Transverse colon (tissue), 3 donors: ENCODE measurements around the gene CD84.

ENCODE experiments used
- POLR2A ChIP-seq: fragments of 450-650 bp; IDR thresholded peaks from one replicate; pipeline ENCODE4 v1.6.1; 2016; ENCODE audit warnings: antibody characterized with exemption, mild to moderate bottlenecking, moderate library complexity
- TF ChIP-seq, protein P1 (sequence below), 5 experiments: fragments of 200-600 bp in 3 of 5; fragments of 450-650 bp in 2 of 5; sonication (generic) in 3 of 5; IDR thresholded peaks; 1 replicate in 2 of 5; 2 replicates in 3 of 5; pipeline ENCODE4 v1.5.1; 2016 to 2017; ENCODE audit warnings: antibody characterized with exemption in 5 of 5, inconsistent platforms in 3 of 5, mild to moderate bottlenecking in 2 of 5, moderate library complexity in 1 of 5

DNA sequence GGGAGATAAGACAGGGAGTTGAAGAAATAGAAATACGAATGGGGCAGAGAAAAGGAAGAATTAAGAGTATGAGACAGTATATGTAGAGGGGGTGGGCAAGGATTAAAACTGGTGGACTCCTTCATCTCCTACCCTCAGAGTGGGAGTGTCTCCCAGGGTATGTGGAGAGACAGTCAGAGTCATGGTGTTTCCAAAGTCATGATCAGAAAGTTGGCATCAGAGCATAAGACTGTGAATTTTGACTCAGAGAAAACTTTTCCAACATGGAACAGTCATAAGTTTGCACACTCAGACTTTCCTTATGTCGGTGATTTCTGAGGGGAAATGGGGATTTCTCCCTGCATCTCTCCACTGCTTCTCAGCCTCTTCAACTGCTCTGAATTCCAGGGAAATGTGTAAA lies 2.4 kb downstream of the CD84 start:
- no peak for TF ChIP-seq POLR2A
- TF ChIP-seq, protein P1, sequence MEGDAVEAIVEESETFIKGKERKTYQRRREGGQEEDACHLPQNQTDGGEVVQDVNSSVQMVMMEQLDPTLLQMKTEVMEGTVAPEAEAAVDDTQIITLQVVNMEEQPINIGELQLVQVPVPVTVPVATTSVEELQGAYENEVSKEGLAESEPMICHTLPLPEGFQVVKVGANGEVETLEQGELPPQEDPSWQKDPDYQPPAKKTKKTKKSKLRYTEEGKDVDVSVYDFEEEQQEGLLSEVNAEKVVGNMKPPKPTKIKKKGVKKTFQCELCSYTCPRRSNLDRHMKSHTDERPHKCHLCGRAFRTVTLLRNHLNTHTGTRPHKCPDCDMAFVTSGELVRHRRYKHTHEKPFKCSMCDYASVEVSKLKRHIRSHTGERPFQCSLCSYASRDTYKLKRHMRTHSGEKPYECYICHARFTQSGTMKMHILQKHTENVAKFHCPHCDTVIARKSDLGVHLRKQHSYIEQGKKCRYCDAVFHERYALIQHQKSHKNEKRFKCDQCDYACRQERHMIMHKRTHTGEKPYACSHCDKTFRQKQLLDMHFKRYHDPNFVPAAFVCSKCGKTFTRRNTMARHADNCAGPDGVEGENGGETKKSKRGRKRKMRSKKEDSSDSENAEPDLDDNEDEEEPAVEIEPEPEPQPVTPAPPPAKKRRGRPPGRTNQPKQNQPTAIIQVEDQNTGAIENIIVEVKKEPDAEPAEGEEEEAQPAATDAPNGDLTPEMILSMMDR (IDR thresholded peaks at IDR 0.05): no peak
